Endothelial cell (in vitro differentiated cells): ENCODE results near the gene TBC1D14. TPM values are rescaled to one million over a fixed set of nuclear protein-coding genes. Genes with fewer than 3 reads are reported as not detected.

Source experiments
- DNase-seq: peaks from one replicate; pipeline ENCODE4 v3.0.0; 2021; ENCODE audit warnings: low spot score
- H3K27ac Mint-ChIP-seq: one replicate; pipeline ENCODE4 v1.8.0; 2021; ENCODE audit warnings: mixed read lengths, inconsistent platforms; ENCODE audit not compliant: unreplicated experiment
- H3K27me3 Mint-ChIP-seq: one replicate; pipeline ENCODE4 v1.8.0; 2021; ENCODE audit warnings: mild to moderate bottlenecking, moderate library complexity, mixed read lengths, inconsistent platforms; ENCODE audit not compliant: unreplicated experiment
- H3K36me3 Mint-ChIP-seq: one replicate; pipeline ENCODE4 v1.8.0; 2021; ENCODE audit warnings: mild to moderate bottlenecking, low read depth, mixed read lengths, inconsistent platforms; ENCODE audit not compliant: unreplicated experiment
- H3K4me1 Mint-ChIP-seq: one replicate; pipeline ENCODE4 v1.8.0; 2021; ENCODE audit warnings: mild to moderate bottlenecking, mixed read lengths, inconsistent platforms; ENCODE audit not compliant: unreplicated experiment
- H3K4me3 Mint-ChIP-seq: one replicate; pipeline ENCODE4 v1.8.0; 2021; ENCODE audit warnings: mild to moderate bottlenecking, mixed read lengths, inconsistent platforms; ENCODE audit not compliant: unreplicated experiment
- H3K9me3 Mint-ChIP-seq: one replicate; pipeline ENCODE4 v1.8.0; 2021; ENCODE audit warnings: mixed read lengths, inconsistent platforms; ENCODE audit not compliant: unreplicated experiment
- CTCF ChIP-seq: fragments of 200-600 bp; sonication (generic); IDR thresholded peaks from one replicate; pipeline ENCODE4 v1.5.0; 2021; ENCODE audit warnings: antibody characterized with exemption; ENCODE audit not compliant: unreplicated experiment
- total RNA-seq: library from RNA; stranded (reverse); fragmentation: NEBNext Ultra II Directional; extraction: Animal tissue kit (Norgen Biotek cat#: 25700); gene quantifications from one replicate; pipeline ENCODE4 v1.2.1, GENCODE V29; 2021; ENCODE audit not compliant: unreplicated experiment

The TBC1D14 gene
- total RNA-seq, 1 donor from 2014 or later = 33.0 TPM

DNA sequence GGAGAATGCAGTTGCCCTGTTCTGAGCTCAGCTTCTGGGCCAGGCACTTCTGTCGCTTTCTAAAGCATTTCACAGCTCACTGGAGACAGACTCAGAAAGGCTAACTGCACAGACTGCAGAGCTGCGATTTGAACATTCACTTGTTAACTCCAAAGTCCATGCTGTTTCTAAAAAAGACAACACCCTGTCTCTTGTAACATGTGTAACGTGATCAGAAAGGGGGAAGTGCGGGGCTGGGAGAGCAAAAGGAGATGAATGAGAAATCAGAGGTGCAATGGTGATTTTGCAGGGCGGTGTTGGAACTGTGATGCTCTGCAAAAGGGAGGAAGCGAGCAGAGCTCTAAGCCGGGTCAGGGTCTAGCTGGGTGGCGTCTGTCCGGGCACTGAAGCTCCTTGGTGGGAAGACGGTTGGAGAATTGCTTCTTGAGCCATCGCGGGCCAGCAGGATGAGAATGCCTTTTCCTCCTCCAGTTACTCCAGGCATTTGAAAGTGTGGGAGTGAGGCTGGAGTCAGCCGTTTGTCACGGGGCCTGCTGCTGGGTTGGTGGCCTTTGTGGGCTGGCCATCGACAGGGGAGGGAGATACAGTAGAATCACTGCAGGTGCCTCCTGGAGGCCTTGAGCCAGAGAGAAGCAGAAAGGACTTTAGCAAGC lies 20.3 kb downstream of the TBC1D14 start:
- DNase-seq = no peak

DNA sequence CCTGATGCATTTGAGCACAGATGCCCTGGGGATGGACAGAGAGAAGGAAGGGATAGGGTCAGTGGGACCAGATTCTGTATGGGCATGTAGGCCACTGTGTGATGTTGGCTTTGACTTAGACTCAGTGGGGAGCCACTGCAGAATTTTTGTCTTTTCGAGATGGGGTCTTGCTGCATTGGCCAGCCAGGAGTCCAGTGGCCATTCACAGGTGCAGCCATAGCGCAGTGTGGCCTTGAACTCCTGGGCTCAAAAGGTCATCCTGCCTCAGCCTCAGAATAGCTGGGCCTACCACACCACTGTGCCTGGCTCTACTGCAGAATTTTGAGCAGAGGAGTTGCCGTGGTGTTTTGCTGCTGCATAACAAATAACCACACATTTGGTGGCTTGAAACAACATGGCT lies 22.8 kb downstream of the TBC1D14 start:
- H3K9me3 Mint-ChIP-seq = no peaks in the 10 kb centered on the region
- H3K4me1 Mint-ChIP-seq = peaks cover 28% of the 10 kb centered on the region
- no peak for TF ChIP-seq CTCF

More for the DNA sequence above, 20.3 kb downstream of the TBC1D14 start:
- Mint-ChIP-seq H3K27me3 (peaks cover 9% of the 10 kb centered on the region), H3K27ac (peak overlapping the region; percentile 24), H3K9me3 (no peaks in the 10 kb centered on the region), H3K4me1 (peaks cover 16% of the 10 kb centered on the region), H3K36me3 (peaks cover 30% of the 10 kb centered on the region), H3K4me3 (peak overlapping the region; percentile 26)
- TF ChIP-seq CTCF = no peak

GRCh38 chr4:6932918-6933317 lies 23.3 kb downstream of the TBC1D14 start:
- Mint-ChIP-seq H3K27ac (no peak overlapping the region), H3K27me3 (peaks cover 8% of the 10 kb centered on the region), H3K4me1 (peaks cover 33% of the 10 kb centered on the region), H3K4me3 (no peak overlapping the region), H3K36me3 (peaks cover 28% of the 10 kb centered on the region), H3K9me3 (no peaks in the 10 kb centered on the region)
- DNase-seq = no peak
- no peak for TF ChIP-seq CTCF

More for the DNA sequence above, 22.8 kb downstream of the TBC1D14 start:
- Mint-ChIP-seq H3K27ac (no peak overlapping the region), H3K36me3 (peaks cover 33% of the 10 kb centered on the region), H3K27me3 (peaks cover 8% of the 10 kb centered on the region), H3K4me3 (no peak overlapping the region)
- DNase-seq = no peak

- Mint-ChIP-seq H3K4me1 (peaks cover 41% of the 10 kb centered on the region), H3K27ac (peak overlapping the region; percentile 39), H3K27me3 (peaks cover 8% of the 10 kb centered on the region), H3K4me3 (no peak overlapping the region), H3K9me3 (no peaks in the 10 kb centered on the region), H3K36me3 (peaks cover 28% of the 10 kb centered on the region)
- DNase-seq = no peak
- TF ChIP-seq CTCF = no peak
These were observed 24.2 kb downstream of the TBC1D14 start for GRCh38 chr4:6933691-6934430.

GRCh38 chr4:6935965-6936364 lies 26.3 kb downstream of the TBC1D14 start:
- DNase-seq = no peak
- peaks cover 19% of the 10 kb centered on the region for H3K36me3 Mint-ChIP-seq
- no peak for TF ChIP-seq CTCF

More at GRCh38 chr4:6935965-6936364, 26.3 kb downstream of the TBC1D14 start:
- H3K27ac Mint-ChIP-seq = no peak overlapping the region
- no peaks in the 10 kb centered on the region for H3K9me3 Mint-ChIP-seq
- H3K4me3 Mint-ChIP-seq = no peak overlapping the region
- peaks cover 8% of the 10 kb centered on the region for H3K27me3 Mint-ChIP-seq
- peaks cover 56% of the 10 kb centered on the region for H3K4me1 Mint-ChIP-seq
